Measurements from ENCODE around the gene NR1D1.

GRCh38 chr17:40067710-40068109 is 32.7 kb downstream of the NR1D1 start:
- TF ChIP-seq EGR1 (IDR thresholded peaks at IDR 0.05; ENCODE audit: borderline replicate concordance, low read depth, low read length) (no peak), CTCF (IDR thresholded peaks at IDR 0.05; ENCODE audit: control extremely low read depth in 1 of 3, insufficient read depth in 1 of 3, low read depth in 1 of 3, low read length in 3 of 3) (no peak), RXRA (IDR thresholded peaks at IDR 0.05; ENCODE audit: insufficient read depth, low read depth, low read length) (no peak), RAD21 (IDR thresholded peaks at IDR 0.05 in 1 of 2, conservative IDR thresholded peaks at IDR 0.05 in 1 of 2; ENCODE audit: low read depth in 2 of 2, low read length in 2 of 2) (no peak), HDAC2 (IDR thresholded peaks at IDR 0.05; ENCODE audit: borderline replicate concordance in 1 of 2, low read depth in 2 of 2, low read length in 2 of 2) (no peak), HDAC6 (IDR thresholded peaks at IDR 0.05; ENCODE audit: low read depth, low read length) (no peak)

Measured in H1 (cell line).